Right lobe of liver (tissue), 4 donors: ENCODE data around the gene ZBTB47.

Source experiments
- POLR2A ChIP-seq: fragments of 450-650 bp; IDR thresholded peaks from one replicate; pipeline ENCODE4 v1.6.1; 2017; ENCODE audit warnings: antibody characterized with exemption, mild to moderate bottlenecking
- TF ChIP-seq, protein P1 (sequence below), 4 donors: fragments of 200-600 bp in 3 of 4; fragments of 450-650 bp in 1 of 4; IDR thresholded peaks; one replicate each; pipeline versions ENCODE4 v1.5.1 to v1.8.0; 2016 to 2022; ENCODE audit warnings: antibody characterized with exemption in 4 of 4, mild to moderate bottlenecking in 2 of 4
- donor health status: DM: no; HTN: no; CAD: no.
- donor health status: DM: no; HTN: no; CAD: no.
- donor health status: DM: no; HTN: yes; CAD: no.

DNA sequence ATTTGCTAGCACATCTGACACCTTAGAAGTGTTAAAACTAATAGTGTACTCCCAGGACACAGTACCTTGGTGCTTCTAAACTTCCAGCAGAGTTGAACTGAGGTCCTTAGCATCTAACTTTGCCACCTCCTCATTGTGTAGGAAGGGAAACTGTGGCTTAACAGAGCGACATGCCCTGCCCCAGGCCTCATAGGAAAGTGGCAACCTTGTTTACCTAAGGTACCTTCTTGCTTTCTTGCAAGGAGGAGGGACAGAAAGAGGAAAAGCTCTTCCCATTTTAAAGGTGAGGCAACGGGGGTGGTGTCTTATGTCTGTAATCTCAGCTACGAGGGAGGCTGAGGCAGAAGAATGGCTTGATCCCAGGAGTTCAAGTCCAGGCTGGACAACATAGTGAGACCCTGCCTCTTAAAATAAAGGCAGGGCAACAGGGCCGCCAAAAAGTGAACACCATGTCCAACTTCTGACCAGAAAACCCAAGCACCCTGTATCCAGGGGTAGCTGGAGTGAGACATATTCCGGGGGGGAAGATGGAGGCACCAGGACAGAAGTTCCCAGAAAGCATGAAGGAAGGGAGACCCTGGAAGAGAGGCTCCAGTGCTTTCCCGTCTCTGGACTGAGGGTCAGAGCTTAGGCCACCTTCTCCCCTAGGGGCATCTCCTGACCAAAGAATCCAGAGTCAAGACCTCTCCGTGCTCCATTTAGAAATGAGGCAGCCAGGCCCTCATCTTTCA lies 31.3 kb downstream of the ZBTB47 start:
- no peak for TF ChIP-seq POLR2A
- TF ChIP-seq, protein P1, sequence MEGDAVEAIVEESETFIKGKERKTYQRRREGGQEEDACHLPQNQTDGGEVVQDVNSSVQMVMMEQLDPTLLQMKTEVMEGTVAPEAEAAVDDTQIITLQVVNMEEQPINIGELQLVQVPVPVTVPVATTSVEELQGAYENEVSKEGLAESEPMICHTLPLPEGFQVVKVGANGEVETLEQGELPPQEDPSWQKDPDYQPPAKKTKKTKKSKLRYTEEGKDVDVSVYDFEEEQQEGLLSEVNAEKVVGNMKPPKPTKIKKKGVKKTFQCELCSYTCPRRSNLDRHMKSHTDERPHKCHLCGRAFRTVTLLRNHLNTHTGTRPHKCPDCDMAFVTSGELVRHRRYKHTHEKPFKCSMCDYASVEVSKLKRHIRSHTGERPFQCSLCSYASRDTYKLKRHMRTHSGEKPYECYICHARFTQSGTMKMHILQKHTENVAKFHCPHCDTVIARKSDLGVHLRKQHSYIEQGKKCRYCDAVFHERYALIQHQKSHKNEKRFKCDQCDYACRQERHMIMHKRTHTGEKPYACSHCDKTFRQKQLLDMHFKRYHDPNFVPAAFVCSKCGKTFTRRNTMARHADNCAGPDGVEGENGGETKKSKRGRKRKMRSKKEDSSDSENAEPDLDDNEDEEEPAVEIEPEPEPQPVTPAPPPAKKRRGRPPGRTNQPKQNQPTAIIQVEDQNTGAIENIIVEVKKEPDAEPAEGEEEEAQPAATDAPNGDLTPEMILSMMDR (IDR thresholded peaks at IDR 0.05) = no peak
